GM21423 (cell line): ENCODE data around the gene NADSYN1.

Experiments used
- ATAC-seq: cut with Tn5 transposase; IDR thresholded peaks from one replicate; pipeline ENCODE4 v1.9.1; 2021; ENCODE audit warnings: mild to moderate bottlenecking, moderate library complexity; ENCODE audit not compliant: unreplicated experiment

The NADSYN1 gene

DNA sequence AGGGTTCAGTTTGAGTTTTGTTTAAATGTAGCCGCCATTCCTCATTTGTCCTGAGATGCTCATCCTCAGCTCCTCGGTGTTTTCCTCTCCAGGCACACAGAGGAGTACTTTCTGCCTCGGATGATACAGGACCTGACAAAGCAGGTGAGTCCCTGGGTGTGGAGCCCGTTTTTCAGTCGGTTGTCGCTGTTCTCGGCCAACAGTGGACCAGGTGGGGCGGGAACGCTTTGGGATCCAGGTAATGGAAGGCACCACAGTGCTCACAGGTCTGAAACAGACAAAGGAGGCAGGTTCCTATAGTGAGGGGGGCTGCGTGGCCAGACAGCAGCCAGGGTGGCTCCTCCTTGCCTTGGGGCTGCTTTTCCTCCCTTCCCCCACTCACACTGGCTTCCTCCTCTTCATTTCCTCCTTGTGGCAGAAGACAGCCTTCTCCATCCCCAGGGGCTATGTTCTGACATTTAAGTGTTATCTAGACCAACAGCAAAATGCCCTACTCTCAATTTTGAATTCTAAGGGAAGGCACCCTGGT, 19.4 kb downstream of the NADSYN1 start:
- no peak for ATAC-seq

DNA sequence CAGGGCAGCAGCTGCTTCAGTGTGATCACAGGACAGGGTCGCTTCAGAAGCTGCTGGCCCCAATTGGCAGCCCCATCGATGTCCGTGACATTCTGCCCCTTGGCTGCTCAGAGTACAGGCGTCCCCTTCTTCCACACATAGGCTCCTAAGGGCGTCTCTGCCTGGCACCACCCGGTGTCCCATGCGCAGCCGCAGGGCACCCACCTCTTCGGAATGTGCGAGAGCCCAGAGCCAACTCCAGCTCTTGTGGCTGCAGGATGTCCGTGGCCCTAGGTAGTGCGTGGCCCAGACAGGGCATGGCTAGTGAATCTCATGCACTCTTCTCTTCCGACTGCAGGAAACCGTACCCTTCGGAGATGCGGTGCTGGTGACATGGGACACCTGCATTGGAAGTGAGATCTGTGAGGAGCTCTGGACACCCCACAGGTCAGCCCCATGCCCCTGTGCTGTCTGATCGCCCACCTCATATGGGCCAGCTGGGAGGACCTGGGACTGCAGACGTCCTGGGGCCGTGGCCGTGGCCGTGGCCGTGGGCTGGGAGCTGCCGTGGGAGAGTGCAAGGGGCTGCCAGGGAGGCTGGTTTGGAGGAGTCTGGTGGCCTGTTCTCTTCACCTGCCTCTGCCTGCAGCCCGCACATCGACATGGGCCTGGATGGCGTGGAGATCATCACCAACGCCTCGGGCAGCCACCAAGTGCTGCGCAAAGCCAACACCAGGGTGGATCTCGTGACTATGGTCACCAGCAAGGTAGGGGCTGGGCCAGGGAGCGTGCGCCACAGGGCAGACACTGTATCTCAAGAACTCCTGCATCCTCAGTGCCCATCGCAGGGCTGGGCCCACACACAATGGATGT, 20.2 kb downstream of the NADSYN1 start:
- no peak for ATAC-seq

DNA sequence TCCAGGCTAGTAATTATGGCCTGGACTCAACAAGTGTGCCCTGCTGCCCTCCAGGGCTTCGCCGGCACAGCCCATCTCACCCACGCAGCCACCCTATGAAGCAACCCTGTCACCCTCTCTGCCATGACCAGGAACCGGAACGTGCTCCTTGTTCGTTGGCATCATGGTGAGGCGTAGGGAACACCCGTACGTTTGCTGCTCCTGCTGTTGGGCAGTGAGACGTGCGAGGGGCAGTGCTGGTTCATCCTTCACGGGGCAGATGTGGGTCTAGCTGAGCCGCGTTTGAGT, 20.7 kb downstream of the NADSYN1 start:
- ATAC-seq: no peak

DNA sequence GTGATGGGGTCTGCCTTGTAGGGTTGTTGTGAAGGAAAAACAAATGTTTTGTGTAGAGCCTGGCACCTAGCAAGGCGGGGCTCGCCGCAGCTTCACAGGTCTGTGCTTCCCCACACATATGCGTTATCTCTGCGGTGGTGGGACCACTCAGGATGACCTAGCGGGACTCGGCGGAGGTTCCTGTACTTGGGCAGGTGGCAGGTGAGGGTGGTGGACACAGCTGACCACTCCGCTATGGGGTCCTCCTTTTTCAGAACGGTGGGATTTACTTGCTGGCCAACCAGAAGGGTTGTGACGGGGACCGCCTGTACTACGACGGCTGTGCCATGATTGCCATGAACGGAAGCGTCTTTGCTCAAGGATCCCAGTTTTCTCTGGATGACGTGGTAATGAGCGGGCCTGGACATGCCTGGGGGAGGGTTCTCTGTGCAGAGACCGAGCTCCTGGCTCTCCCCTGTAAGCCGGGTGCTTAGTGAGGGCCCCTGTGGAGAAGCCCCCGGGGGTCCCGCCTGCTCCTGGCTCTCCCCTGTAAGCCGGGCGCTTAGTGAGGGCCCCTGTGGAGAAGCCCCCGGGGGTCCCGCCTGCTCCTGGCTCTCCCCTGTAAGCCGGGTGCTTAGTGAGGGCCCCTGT, 21.3 kb downstream of the NADSYN1 start:
- no peak for ATAC-seq

DNA sequence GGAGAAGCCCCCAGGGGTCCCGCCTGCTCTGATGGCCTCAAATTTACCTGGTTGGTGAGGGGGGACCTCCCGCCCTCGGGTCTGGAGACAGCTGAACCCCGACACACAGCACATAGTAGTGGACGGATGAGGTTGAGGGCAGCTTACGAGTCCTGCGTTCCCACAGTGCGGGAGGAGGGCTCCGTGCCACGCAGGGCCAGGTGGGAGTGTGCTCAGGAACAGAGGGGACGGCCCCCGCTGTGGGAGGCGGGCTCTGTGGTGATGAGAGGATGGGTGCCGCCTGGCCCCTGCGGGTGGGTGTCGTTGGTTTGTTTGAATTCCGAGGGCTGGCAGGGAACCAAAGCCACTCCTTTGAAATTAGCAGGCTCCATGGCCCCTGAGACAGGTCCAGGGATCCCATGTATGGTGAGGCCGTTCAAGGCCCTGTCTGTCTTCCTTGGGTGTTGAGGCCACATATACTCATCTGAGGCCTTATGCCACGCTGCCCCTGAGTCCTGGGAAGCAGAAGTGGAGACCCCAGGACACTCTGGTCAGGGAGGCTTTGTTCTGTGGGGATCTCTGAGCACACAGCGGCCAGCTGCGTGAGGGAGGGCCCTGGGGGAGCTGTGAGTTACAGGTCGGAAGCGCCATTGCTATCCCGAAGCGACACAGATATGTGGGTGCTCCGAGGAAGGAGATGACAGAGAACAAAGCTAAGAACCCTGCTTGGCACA, 21.9 kb downstream of the NADSYN1 start:
- ATAC-seq: no peak

DNA sequence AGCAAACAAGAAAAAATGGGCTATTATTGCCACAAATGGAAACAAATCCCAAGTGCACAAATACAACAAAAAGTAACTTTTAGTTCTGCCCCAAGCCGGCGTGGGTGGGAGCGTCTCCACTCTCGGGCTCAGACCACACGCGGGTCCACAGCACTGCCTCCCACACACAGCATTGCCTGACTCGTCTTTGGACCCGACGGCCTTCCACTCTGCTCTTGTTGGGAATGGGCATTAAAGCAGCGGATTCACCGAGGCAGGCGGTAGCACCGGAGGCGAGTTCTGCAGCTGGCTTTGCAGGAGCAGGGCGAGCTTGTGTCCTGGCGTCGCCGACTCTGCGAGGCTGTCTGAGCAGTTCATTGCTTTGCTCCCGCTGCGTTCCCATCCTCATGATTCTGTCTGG, 23.0 kb downstream of the NADSYN1 start:
- ATAC-seq: no peak

DNA sequence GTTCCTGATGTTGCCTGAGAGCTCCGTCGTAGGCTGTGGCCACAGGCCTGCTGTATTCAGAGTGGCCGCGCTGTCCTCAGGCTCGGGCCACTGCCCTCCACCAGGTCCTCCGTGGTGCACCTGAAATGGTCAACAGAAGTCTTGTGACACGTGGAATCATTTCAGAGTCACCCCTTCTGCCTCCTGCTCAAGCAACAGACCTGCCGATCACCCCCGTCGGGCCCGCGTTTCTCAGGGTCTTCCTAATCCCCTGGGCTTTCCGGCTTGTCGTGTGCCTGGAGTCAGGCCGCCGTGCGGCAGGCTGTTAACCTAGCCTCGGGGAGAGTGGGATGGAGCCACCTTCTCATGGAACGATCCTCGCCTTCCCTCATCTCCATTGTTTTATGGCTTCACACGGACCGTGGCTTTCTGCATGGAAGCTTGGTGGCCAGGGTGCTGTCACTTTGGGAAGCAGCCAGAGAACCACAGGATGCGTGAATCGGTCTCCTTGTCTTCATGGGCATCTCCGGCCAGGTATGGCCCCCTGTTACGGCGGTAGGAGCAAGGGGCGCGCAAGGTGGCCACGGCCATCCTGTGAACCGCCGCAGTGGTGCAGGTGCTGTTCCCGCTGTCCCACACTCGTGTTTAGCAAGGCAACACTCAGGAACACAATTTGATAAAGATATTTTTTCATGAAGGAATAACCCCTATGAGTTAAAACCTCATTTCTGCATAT, 24.1 kb downstream of the NADSYN1 start:
- no peak for ATAC-seq

DNA sequence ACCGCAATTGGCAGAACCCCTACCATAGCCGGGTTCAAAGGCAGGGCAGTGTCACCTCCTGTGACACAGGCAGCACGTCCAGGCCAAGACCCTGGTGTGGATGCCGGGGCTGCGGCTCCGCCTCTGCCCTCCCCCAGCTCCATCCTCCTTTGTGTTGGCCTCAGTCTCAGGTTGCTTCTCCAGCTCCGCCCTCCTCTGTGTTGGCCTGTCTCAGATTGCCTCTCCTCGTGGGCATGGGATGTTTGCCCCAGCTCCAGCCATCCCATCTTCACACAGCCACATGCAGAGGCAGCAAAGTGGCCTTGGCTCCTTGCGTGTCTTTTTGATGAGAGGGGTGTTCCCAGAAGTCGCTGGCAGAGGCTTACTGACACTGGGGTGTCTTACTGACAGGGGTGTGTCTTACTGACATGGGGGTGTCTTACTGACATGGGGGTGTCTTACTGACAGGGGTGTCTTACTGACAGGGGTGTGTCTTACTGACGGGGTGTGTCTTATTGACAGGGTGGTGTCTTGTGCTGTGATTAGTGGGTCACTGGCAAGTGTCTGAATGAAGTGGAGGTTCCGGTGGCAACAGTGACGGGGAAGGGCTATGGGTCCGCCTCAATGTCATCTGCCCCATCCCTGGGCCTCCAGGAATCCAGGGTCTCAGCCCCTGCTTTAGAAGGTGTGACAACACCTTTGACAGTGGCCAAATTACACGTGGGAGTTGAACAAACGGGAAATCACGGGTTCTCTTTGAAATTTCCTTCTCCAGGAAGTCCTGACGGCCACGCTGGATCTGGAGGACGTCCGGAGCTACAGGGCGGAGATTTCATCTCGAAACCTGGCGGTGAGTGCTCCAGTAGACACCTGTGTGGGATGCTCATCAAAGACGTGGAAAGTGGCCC, 24.9 kb downstream of the NADSYN1 start:
- ATAC-seq: no peak

DNA sequence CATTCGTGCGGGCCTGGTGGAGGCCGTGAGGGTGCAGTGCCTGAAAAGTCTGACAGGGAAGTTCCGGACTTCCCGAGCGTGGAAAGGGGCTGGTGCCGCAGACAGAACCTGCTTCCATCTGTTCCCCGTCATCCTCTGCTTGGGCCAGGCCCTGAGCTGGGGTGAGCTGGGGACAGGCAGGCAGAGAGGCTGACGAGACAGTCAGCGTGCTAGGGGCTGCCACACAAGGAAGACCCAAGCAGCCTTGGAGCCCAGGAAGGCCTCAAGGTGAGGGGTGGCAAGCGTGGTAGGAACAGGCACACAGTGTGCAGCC, 25.5 kb downstream of the NADSYN1 start:
- ATAC-seq: no peak

DNA sequence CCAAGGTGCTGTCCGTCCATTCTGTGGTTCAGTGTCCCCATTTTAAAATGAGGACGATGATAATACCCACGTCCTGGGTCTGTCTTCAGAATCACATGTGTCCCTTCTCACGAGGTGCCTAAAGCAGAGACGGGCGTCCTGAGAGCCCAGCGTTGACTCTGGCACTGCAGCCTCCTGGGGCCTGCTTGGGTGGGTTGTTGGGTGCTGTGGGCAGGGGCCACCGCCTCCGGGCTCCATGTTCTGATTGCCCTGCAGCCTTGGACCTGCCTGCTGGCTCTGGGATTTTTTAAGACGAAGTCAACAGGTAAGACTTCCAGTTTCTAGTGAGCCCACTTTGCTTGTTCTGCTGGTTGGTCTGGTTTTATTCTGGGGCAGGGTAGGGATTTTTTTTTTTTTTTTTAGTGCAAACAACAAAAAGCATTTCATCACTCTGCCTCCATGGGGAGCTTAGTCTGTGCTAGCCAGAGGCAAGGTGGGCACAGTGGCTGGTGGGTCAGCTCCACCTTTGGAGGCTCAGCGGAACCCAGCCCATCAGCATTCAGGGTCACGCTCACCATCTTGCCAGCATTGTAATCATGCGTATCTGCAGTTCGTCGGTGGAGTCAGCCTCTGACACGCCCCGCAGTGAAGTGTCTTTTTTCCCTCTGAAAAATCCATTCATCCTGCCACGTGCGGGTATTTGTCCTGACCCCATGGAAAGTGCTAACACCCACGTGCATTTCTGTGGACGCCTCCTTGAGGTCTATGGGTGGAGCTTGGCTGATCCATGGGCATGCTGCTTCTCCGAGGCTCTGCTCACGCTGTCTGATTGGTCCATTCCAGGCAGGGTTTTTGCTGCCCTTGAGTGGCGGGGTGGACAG, 28.3 kb downstream of the NADSYN1 start:
- ATAC-seq: no peak

DNA sequence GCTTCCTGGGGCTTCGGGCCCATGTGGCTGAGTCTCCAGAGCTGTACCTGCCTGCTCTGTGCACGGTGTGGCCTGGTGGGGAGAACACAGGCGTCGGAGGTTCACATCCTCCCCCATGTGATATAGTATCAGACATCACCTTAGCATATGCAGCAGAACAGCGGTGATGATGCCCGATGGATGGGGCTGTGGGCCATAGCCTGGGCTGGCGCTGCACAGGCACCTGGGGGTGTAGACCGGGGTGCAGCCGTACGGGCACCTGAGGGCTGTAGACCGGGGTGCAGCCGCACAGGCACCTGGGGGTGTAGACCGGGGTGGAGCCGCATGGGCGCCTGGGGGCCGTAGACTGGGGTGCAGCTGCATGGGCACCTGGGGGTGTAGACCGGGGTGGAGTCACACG, 29.2 kb downstream of the NADSYN1 start:
- ATAC-seq: no peak

DNA sequence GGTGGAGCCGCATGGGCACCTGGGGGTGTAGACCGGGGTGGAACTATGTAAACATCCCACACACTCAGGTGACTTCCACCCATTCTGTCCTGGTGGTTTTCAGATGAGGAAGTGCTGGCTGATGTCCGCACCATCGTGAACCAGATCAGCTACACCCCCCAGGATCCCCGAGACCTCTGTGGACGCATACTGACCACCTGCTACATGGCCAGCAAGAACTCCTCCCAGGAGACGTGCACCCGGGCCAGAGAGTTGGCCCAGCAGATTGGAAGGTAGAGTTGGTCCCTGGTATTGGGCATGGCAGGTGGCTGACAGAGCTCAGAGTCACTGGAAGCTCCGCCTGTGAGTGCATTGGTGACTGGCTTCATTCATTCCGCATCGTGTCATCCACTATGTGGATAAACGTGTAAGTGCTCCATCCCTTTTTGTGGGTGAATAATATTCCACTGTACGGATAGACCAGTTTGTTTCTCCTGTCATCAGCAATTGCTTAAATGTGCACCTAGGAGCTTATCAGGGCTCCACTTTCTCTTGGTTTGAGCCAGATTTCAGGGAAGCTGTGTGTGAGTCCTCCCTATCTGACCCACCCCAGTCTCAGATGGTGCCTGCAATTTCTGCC, 29.9 kb downstream of the NADSYN1 start:
- no peak for ATAC-seq

DNA sequence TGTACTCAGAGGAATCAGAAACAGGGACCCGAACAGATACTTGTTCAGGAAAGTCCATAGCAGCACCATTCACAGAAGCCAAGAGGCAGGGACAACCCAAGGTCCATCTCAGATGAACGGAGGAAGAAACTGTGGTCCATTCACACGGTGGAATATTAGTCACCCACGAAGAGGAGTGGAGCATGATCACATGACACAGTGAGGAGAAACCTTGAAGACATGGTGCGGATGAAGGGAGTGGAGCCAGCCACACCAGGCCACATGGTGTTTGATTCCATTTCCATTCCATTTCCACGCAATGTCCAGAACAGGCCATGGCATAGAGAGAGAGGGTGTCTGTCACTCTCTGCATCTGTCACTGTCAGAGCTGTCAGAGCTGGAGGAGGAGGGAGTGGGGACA, 30.7 kb downstream of the NADSYN1 start:
- no peak for ATAC-seq

DNA sequence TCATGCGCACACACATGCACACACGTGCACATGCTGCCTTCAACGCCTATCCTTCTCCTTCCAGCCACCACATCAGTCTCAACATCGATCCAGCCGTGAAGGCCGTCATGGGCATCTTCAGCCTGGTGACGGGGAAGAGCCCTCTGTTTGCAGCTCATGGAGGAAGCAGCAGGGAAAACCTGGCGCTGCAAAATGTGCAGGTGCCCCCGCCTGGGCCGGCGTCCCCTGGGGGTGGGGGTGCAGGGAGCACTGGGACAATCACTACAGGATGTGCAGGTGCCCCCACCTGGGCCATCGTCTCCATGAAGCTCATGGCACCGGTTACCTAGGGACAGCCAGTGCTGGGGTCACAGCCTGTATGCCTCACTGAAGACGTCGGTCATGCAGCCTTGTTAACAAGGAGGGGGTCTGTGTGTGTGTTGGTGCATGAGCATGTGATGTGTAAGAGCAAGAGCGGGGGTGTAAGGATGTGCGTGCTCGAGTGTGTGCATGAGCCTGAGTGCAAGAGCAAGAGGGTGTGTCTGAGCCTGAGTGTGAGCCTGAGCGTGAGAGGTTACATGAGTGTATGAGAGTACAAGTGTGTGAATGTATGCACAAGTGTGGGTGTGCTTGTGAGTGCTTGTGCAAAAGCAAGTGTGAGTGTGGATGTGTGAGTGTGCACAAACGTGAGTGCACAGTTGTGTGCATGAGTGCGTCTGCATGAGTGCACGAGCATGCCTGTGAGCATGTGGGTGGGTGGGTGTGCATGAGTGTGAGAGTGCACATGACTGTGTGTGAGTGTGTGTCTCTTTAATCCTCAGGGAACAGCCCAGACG, 31.5 kb downstream of the NADSYN1 start:
- no peak for ATAC-seq

DNA sequence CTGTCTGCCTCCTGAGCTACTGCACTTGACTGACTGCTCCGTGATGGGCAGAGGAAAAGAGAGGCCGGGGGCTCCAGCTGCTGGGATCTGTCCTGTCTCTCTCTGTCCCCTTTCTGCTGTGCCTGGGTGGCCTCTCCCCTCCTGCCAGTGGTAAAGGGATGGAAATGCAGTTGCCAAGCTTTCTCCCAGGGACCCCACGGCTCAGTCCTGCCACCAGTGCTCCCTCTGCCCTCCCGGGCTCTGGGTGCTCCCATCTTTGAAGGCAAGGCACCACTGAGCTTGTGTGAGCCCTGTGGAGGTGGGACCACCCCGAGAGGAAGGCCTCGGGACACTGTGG, 32.0 kb downstream of the NADSYN1 start:
- ATAC-seq: no peak

DNA sequence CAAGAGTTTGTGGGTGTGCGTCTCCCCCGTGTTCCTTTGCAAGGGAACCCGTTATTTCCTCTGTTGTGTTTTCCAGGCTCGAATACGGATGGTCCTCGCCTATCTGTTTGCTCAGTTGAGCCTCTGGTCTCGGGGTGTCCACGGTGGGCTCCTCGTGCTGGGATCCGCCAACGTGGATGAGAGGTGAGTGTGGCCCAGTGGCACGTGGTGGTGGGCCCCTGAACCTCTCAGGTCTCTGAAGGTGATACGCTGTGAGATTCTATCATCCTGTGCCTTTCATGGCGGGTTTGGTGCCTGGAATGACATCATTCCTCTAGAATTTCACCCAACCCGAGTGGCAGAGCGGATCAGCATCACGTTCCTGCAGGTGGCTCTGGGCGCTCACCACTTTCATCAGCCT, 32.5 kb downstream of the NADSYN1 start:
- no peak for ATAC-seq

DNA sequence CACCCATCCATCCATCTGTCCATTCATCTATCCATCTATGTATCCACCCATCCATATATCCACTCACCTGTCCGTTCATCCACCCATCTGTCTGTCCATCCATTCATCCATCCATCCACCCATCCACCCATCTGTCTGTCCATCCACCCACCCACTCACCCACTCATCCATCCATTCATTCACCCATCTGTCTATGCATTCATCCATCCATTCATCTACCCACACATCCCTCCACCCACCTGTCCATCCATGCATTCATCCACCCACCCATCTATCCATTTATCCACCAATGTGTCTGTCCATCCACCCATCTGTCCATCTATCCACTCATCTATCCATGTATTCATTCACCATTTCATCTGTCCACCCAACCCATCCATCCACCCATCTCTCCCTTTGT, 33.3 kb downstream of the NADSYN1 start:
- no peak for ATAC-seq

DNA sequence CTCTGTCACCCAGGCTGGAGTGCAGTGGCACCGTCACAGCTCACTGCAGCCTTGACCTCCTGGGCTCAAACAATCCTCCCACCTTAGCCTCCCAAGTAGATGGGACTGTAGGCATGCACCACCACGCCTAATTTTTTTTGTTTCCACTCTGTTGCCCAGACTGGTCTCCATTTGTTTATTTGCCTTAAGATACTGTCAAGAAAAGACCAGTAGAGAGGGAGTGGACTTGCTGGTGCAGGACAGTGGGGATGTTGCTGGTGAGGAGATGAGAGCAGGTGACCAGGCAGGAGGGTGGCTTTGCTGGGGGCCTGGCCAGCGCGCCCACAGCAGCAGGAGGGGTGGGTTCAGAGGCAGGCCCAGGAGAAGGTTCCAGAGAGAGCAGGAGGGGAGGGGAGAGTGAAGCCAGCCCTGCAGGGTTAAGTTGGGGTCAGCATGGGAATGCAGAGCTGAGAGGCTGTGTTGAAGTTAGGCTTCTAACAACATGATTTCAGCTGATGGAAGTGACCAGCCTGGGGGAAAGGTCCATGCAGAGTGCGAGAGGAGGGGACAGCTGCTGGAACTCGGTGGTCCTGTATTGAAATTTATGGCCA, 35.8 kb downstream of the NADSYN1 start:
- ATAC-seq: no peak
